Measurements from ENCODE around the gene SCAPER. TPM values are rescaled to one million over a fixed set of nuclear protein-coding genes. Genes with fewer than 3 reads are reported as not detected.

Gene SCAPER
- polyA plus RNA-seq, 1 donor from 2014 or later, result 77.1 TPM

- Histone ChIP-seq H3K9me2 (ENCODE audit: insufficient read depth, low read length) (no peaks in the 10 kb centered on the region), H3K9ac (ENCODE audit: low read length) (no peak overlapping the region), H4K20me1 (ENCODE audit: insufficient read depth) (no peaks in the 10 kb centered on the region), H3K4me3 (ENCODE audit: low read length) (no peak overlapping the region), H3F3A (ENCODE audit: insufficient read depth, low read length, poor library complexity, severe bottlenecking) (no peaks in the 10 kb centered on the region), H3K36me3 (ENCODE audit: insufficient read depth, low read length) (no peaks in the 10 kb centered on the region), H3K9me3 (ENCODE audit: low read length) (no peaks in the 10 kb centered on the region), H2AFZ (ENCODE audit: low read depth, low read length) (no peak overlapping the region), H3K27me3 (ENCODE audit: insufficient read depth, low read depth, low read length) (no peaks in the 10 kb centered on the region), H3K4me2 (ENCODE audit: low read length) (no peak overlapping the region), H3K27ac (ENCODE audit: low read length) (no peak overlapping the region), H3K79me2 (replicated peaks; ENCODE audit: insufficient read depth, low read length) (no peaks in the 10 kb centered on the region)
- TF ChIP-seq POLR2AphosphoS5 (IDR thresholded peaks at IDR 0.05), result no peak
- TF ChIP-seq EZH2 (IDR thresholded peaks at IDR 0.05; ENCODE audit: borderline replicate concordance, insufficient read depth, low read length, poor library complexity, severe bottlenecking), result no peak
- TF ChIP-seq SMC3 (conservative IDR thresholded peaks at IDR 0.05; ENCODE audit: poor library complexity), result no peak
- no peak for TF ChIP-seq TAF1 (IDR thresholded peaks at IDR 0.05; ENCODE audit: low read depth)
- no peak for TF ChIP-seq CTCF (IDR thresholded peaks at IDR 0.05; ENCODE audit: poor library complexity, severe bottlenecking)
- TF ChIP-seq EP300 (conservative IDR thresholded peaks at IDR 0.05; ENCODE audit: poor library complexity, severe bottlenecking), result no peak
- TF ChIP-seq, protein P1, sequence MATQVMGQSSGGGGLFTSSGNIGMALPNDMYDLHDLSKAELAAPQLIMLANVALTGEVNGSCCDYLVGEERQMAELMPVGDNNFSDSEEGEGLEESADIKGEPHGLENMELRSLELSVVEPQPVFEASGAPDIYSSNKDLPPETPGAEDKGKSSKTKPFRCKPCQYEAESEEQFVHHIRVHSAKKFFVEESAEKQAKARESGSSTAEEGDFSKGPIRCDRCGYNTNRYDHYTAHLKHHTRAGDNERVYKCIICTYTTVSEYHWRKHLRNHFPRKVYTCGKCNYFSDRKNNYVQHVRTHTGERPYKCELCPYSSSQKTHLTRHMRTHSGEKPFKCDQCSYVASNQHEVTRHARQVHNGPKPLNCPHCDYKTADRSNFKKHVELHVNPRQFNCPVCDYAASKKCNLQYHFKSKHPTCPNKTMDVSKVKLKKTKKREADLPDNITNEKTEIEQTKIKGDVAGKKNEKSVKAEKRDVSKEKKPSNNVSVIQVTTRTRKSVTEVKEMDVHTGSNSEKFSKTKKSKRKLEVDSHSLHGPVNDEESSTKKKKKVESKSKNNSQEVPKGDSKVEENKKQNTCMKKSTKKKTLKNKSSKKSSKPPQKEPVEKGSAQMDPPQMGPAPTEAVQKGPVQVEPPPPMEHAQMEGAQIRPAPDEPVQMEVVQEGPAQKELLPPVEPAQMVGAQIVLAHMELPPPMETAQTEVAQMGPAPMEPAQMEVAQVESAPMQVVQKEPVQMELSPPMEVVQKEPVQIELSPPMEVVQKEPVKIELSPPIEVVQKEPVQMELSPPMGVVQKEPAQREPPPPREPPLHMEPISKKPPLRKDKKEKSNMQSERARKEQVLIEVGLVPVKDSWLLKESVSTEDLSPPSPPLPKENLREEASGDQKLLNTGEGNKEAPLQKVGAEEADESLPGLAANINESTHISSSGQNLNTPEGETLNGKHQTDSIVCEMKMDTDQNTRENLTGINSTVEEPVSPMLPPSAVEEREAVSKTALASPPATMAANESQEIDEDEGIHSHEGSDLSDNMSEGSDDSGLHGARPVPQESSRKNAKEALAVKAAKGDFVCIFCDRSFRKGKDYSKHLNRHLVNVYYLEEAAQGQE (IDR thresholded peaks at IDR 0.05; ENCODE audit: borderline replicate concordance), result no peak
- no peak for TF ChIP-seq MXI1 (conservative IDR thresholded peaks at IDR 0.05; ENCODE audit: poor library complexity, severe bottlenecking)
- no peak for TF ChIP-seq RAD21 (conservative IDR thresholded peaks at IDR 0.05)
Measured at GRCh38 chr15:76390571-76390970, 514.6 kb downstream of the SCAPER start.

DNA sequence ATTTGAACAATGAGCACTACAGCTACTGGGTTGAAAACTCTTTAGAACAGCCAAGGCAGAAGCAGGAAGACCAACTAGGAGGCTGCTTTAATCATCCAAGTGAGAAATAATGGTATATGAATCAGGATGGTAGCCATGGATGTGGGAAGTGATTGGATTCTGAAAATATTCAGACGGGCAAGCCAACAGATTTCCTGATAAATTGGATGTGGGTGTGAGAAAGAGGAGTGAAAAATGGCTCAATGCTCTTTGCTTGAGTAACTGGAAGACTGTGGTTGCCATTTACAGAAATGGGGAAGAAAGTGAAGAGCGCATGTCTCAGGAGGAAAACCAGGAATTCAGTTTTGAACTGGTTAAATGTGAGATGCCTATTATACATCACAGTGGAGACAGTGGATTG lies 518.2 kb downstream of the SCAPER start:
- no peak overlapping the region for H3K9ac ChIP-seq (ENCODE audit: low read length)
- H3K27ac ChIP-seq (ENCODE audit: low read length), result no peak overlapping the region
- H3K79me2 ChIP-seq (replicated peaks; ENCODE audit: insufficient read depth, low read length), result no peaks in the 10 kb centered on the region
- H2AFZ ChIP-seq (ENCODE audit: low read depth, low read length), result no peak overlapping the region
- H3K27me3 ChIP-seq (ENCODE audit: insufficient read depth, low read depth, low read length), result no peaks in the 10 kb centered on the region
- H3K4me2 ChIP-seq (ENCODE audit: low read length), result no peak overlapping the region
- TF ChIP-seq EP300 (conservative IDR thresholded peaks at IDR 0.05; ENCODE audit: poor library complexity, severe bottlenecking), result no peak
- TF ChIP-seq SMC3 (conservative IDR thresholded peaks at IDR 0.05; ENCODE audit: poor library complexity), result no peak
- TF ChIP-seq, protein P1 (IDR thresholded peaks at IDR 0.05; ENCODE audit: borderline replicate concordance), result no peak
- no peak for TF ChIP-seq RAD21 (conservative IDR thresholded peaks at IDR 0.05)
- no peak for TF ChIP-seq TAF1 (IDR thresholded peaks at IDR 0.05; ENCODE audit: low read depth)
- TF ChIP-seq MXI1 (conservative IDR thresholded peaks at IDR 0.05; ENCODE audit: poor library complexity, severe bottlenecking), result no peak
- TF ChIP-seq EZH2 (IDR thresholded peaks at IDR 0.05; ENCODE audit: borderline replicate concordance, insufficient read depth, low read length, poor library complexity, severe bottlenecking), result no peak
- TF ChIP-seq CTCF (IDR thresholded peaks at IDR 0.05; ENCODE audit: poor library complexity, severe bottlenecking), result no peak
- no peak for TF ChIP-seq POLR2AphosphoS5 (IDR thresholded peaks at IDR 0.05)
- H3K4me3 ChIP-seq (ENCODE audit: low read length), result no peak overlapping the region
- no peaks in the 10 kb centered on the region for H3K36me3 ChIP-seq (ENCODE audit: insufficient read depth, low read length)
- H3K9me2 ChIP-seq (ENCODE audit: insufficient read depth, low read length), result no peaks in the 10 kb centered on the region
- H3K9me3 ChIP-seq (ENCODE audit: low read length), result no peaks in the 10 kb centered on the region
- H3F3A ChIP-seq (ENCODE audit: insufficient read depth, low read length, poor library complexity, severe bottlenecking), result no peaks in the 10 kb centered on the region
- H4K20me1 ChIP-seq (ENCODE audit: insufficient read depth), result no peaks in the 10 kb centered on the region
